HL-60 (cell line): Measurements from ENCODE around the gene PARVB.

Experiments used
- DNase-seq, 2 experiments: peaks; one replicate each; pipeline ENCODE4 v3.0.0-alpha.2; 2010 to 2020; ENCODE audit warnings: low read depth in 1 of 2, low spot score in 1 of 2
- H3K27ac ChIP-seq: fragments of 250-450 bp; sonication (Bioruptor Pico); replicated peaks from 2 replicates; pipeline ENCODE4 v1.5.1; 2020; ENCODE audit warnings: mild to moderate bottlenecking, moderate library complexity
- H3K27me3 ChIP-seq: fragments of 250-450 bp; sonication (Bioruptor Pico); 2 replicates; pipeline ENCODE4 v1.5.1; 2021; ENCODE audit warnings: mild to moderate bottlenecking, moderate library complexity; ENCODE audit not compliant: insufficient read depth, poor library complexity, severe bottlenecking
- H3K4me3 ChIP-seq: replicated peaks from 2 replicates; pipeline ENCODE4 v1.5.1; 2011; ENCODE audit warnings: mild to moderate bottlenecking, control low read depth, low read length; ENCODE audit not compliant: insufficient read depth
- CTCF ChIP-seq: IDR thresholded peaks from one replicate; pipeline ENCODE4 v1.5.1; 2011; ENCODE audit warnings: low read length, control low read depth, inconsistent platforms; ENCODE audit not compliant: insufficient read depth
- GABPA ChIP-seq: IDR thresholded peaks from 2 replicates; pipeline ENCODE4 v1.6.1; 2012; ENCODE audit warnings: low read depth
- POLR2AphosphoS5 ChIP-seq: IDR thresholded peaks from 2 replicates; pipeline ENCODE4 v1.6.1; 2012; ENCODE audit warnings: low read depth
- REST ChIP-seq: IDR thresholded peaks from 2 replicates; pipeline ENCODE4 v1.6.1; 2012; ENCODE audit warnings: low read depth; ENCODE audit not compliant: insufficient replicate concordance
- SPI1 ChIP-seq: IDR thresholded peaks from 2 replicates; pipeline ENCODE4 v1.6.1; 2012; ENCODE audit warnings: low read depth, mild to moderate bottlenecking, borderline replicate concordance

PARVB gene

DNA sequence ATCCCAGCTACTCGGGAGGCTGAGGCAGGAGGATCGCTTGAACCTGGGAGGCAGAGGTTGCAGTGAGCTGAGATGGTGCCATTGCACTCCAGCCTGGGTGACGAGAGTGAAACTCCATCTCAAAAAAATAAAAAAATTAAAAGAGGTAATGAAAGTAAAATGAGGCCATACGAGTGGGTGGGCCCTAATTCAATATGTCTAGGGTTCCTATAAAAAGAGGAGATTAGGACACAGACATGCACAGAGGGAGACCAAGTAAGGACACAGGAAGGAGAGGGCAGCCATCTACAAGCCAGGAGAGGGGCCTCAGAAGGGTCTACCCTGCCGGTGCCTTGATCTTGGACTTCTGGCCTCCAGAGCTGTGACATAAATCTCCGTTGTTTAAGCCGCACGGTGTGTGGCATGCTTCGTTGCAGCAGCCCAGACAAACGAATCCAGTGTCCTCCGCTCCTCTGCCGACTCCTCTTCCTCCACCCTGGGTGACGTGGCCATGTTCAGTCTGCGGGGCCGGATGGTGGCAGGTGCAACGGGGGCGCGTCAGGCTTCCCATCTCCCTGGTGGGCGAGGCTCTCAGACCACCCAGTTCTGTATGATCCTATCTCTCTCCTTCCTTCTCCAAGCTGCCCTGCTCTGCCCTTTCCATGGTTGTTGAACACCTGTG, 105.0 kb downstream of the PARVB start:
- DNase-seq, result no peak
- H3K4me3 ChIP-seq, result no peak overlapping the region
- no peak overlapping the region for H3K27ac ChIP-seq
- H3K27me3 ChIP-seq, result no peaks in the 10 kb centered on the region
- TF ChIP-seq SPI1 (no peak), REST (no peak), CTCF (no peak), POLR2AphosphoS5 (no peak), GABPA (no peak)

DNA sequence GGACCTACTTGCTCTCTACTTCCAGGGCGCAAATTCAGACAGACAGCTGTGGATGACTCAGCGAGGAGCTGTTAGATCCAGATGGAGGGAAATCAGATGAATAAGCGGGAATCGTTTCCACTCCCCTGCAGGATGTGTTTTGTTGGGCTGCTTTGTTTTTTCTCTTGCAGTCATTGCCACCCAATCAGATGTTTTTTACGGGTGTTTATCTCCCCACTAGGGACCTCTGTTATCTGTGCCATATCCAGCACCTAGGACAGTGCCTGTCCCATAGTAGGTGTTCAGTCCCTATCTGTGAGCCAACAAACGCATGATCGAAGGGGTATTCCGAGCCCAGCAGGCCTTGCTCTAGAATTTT, 105.5 kb downstream of the PARVB start:
- no peak for DNase-seq
- H3K27me3 ChIP-seq, result no peaks in the 10 kb centered on the region
- no peak overlapping the region for H3K27ac ChIP-seq
- no peak overlapping the region for H3K4me3 ChIP-seq
- peak; percentile 82 for TF ChIP-seq REST
- no peak for TF ChIP-seq GABPA

GRCh38 chr22:44130076-44130711, 106.1 kb downstream of the PARVB start:
- Histone ChIP-seq H3K4me3 (no peak overlapping the region), H3K27me3 (no peaks in the 10 kb centered on the region), H3K27ac (no peak overlapping the region)
- TF ChIP-seq CTCF (no peak), REST (no peak), POLR2AphosphoS5 (no peak), GABPA (no peak), SPI1 (no peak)
- no peak for DNase-seq
